GM23338 (cell line): ENCODE measurements around the gene SMYD3. TPM values are rescaled to one million over a fixed set of nuclear protein-coding genes. Genes with fewer than 3 reads are reported as not detected.

Experiments
- ATAC-seq: fragments of 200-7000 bp; cut with Tn5 transposase; 3 replicates; pipeline ENCODE4 v1.9.1; 2020
- DNase-seq: peaks from one replicate; pipeline ENCODE4 v3.0.0-alpha.2; 2015; ENCODE audit warnings: low spot score
- H2AFZ ChIP-seq: fragments of 200-600 bp; sonication (generic); 2 replicates; pipeline ENCODE4 v1.8.0; 2016; ENCODE audit warnings: antibody characterized with exemption, mild to moderate bottlenecking, moderate library complexity
- H3F3A ChIP-seq: fragments of 200-600 bp; sonication (generic); replicated peaks from 2 replicates; pipeline ENCODE4 v1.8.0; 2017; ENCODE audit warnings: antibody characterized with exemption, mixed run types, low read depth
- H3K27ac ChIP-seq: fragments of 200-600 bp; sonication (generic); 2 replicates; pipeline ENCODE4 v1.6.1; 2016; ENCODE audit warnings: low read depth
- H3K27me3 ChIP-seq: fragments of 200-600 bp; sonication (generic); 2 replicates; pipeline ENCODE4 v1.8.0; 2016; ENCODE audit warnings: mild to moderate bottlenecking, mixed run types, moderate library complexity; ENCODE audit not compliant: insufficient read depth
- H3K36me3 ChIP-seq: fragments of 200-600 bp; sonication (generic); 2 replicates; pipeline ENCODE4 v1.8.0; 2016; ENCODE audit warnings: mild to moderate bottlenecking; ENCODE audit not compliant: insufficient read depth
- H3K4me1 ChIP-seq: fragments of 200-600 bp; sonication (generic); 2 replicates; pipeline ENCODE4 v1.8.0; 2016; ENCODE audit warnings: mild to moderate bottlenecking, moderate library complexity; ENCODE audit not compliant: insufficient read depth
- H3K4me2 ChIP-seq: fragments of 200-600 bp; sonication (generic); 2 replicates; pipeline ENCODE4 v1.7.1; 2017; ENCODE audit warnings: mixed run types
- H3K4me3 ChIP-seq: fragments of 200-600 bp; sonication (generic); 2 replicates; pipeline ENCODE4 v1.6.1; 2016; ENCODE audit warnings: mixed run types
- H3K79me2 ChIP-seq: fragments of 200-600 bp; sonication (generic); replicated peaks from 2 replicates; pipeline ENCODE4 v1.8.0; 2017; ENCODE audit warnings: mild to moderate bottlenecking; ENCODE audit not compliant: insufficient read depth
- H3K9me2 ChIP-seq: fragments of 200-600 bp; sonication (generic); 2 replicates; pipeline ENCODE4 v1.8.0; 2017; ENCODE audit not compliant: insufficient read depth
- H4K20me1 ChIP-seq: fragments of 200-600 bp; sonication (generic); replicated peaks from 2 replicates; pipeline ENCODE4 v1.8.0; 2017; ENCODE audit warnings: mild to moderate bottlenecking; ENCODE audit not compliant: insufficient read depth
- H3K27ac Mint-ChIP-seq: 2 replicates; pipeline ENCODE4 v1.8.0; 2020; ENCODE audit warnings: inconsistent platforms, mild to moderate bottlenecking, moderate library complexity, mixed read lengths
- H3K27me3 Mint-ChIP-seq: 3 replicates; pipeline ENCODE4 v1.8.0; 2022; ENCODE audit warnings: low read depth, mild to moderate bottlenecking, moderate library complexity, mixed read lengths, inconsistent platforms; ENCODE audit not compliant: insufficient read depth, poor library complexity
- H3K36me3 Mint-ChIP-seq: 3 replicates; pipeline ENCODE4 v1.8.0; 2021; ENCODE audit warnings: low read depth, mild to moderate bottlenecking, inconsistent platforms, moderate library complexity, mixed read lengths
- H3K4me1 Mint-ChIP-seq: 3 replicates; pipeline ENCODE4 v1.8.0; 2020; ENCODE audit warnings: mild to moderate bottlenecking, inconsistent platforms, mixed read lengths
- H3K4me3 Mint-ChIP-seq: 3 replicates; pipeline ENCODE4 v1.8.0; 2021; ENCODE audit warnings: moderate library complexity, mild to moderate bottlenecking, inconsistent platforms, mixed read lengths
- H3K9me3 Mint-ChIP-seq: 3 replicates; pipeline ENCODE4 v1.8.0; 2020; ENCODE audit warnings: moderate library complexity, mild to moderate bottlenecking, inconsistent platforms, mixed read lengths
- CREB1 ChIP-seq: fragments of 250-450 bp; sonication (Bioruptor Pico); IDR thresholded peaks from 2 replicates; pipeline ENCODE4 v1.5.0; 2020; ENCODE audit warnings: low read depth, mild to moderate bottlenecking, moderate library complexity
- CTCF ChIP-seq, 2 experiments: fragments of 200-600 bp in 1 of 2; sonication (generic) in 1 of 2; conservative IDR thresholded peaks; 2 replicates each; pipeline versions ENCODE4 v1.5.1 to v1.6.1; 2016 to 2017; ENCODE audit warnings: antibody characterized with exemption in 2 of 2, low read depth in 2 of 2, mild to moderate bottlenecking in 2 of 2, moderate library complexity in 1 of 2
- ETS1 ChIP-seq: IDR thresholded peaks from 2 replicates; pipeline ENCODE4 v1.6.1; 2016; ENCODE audit warnings: antibody characterized with exemption
- EZH2 ChIP-seq: fragments of 200-600 bp; sonication (generic); IDR thresholded peaks from one replicate; pipeline ENCODE4 v1.8.0; 2017; ENCODE audit warnings: antibody characterized with exemption, mild to moderate bottlenecking, low read depth; ENCODE audit not compliant: unreplicated experiment
- EZH2phosphoT487 ChIP-seq: fragments of 200-600 bp; sonication (generic); IDR thresholded peaks from one replicate; pipeline ENCODE4 v1.8.1; 2018; ENCODE audit warnings: antibody characterized with exemption; ENCODE audit not compliant: unreplicated experiment
- JUNB ChIP-seq: IDR thresholded peaks from one replicate; pipeline ENCODE4 v1.6.1; 2016; ENCODE audit warnings: antibody characterized with exemption; ENCODE audit not compliant: unreplicated experiment
- NANOG ChIP-seq: IDR thresholded peaks from 2 replicates; pipeline ENCODE4 v1.6.1; 2016; ENCODE audit warnings: antibody characterized with exemption, borderline replicate concordance
- POLR2AphosphoS5 ChIP-seq: IDR thresholded peaks from 2 replicates; pipeline ENCODE4 v1.6.1; 2016; ENCODE audit warnings: antibody characterized with exemption, low read depth
- STAT1 ChIP-seq: IDR thresholded peaks from one replicate; pipeline ENCODE4 v1.6.1; 2016; ENCODE audit warnings: antibody characterized with exemption; ENCODE audit not compliant: unreplicated experiment
- ZNF114 ChIP-seq: fragments of 250-450 bp; sonication (Bioruptor Pico); IDR thresholded peaks from 2 replicates; pipeline ENCODE4 v1.5.0; 2020; ENCODE audit warnings: mild to moderate bottlenecking, moderate library complexity
- ZNF331 ChIP-seq: fragments of 250-450 bp; sonication (Bioruptor Pico); IDR thresholded peaks from 2 replicates; pipeline ENCODE4 v1.5.0; 2020; ENCODE audit warnings: low read depth, mild to moderate bottlenecking, moderate library complexity
- ZNF462 ChIP-seq: fragments of 250-450 bp; sonication (Bioruptor Pico); IDR thresholded peaks from 2 replicates; pipeline ENCODE4 v1.5.0; 2020; ENCODE audit warnings: mild to moderate bottlenecking, moderate library complexity
- polyA plus RNA-seq: library from polyadenylated mRNA; unstranded; fragments of >200 nt; fragmentation: Nextera tagmentation; extraction: Ambion mirVana; gene quantifications from 2 replicates; pipeline ENCODE4 v1.2.1, GENCODE V29; 2016
- total RNA-seq: library from RNA; depleted of rRNA; stranded (reverse); fragments of >200 nt; shearing (Covaris generic); gene quantifications from 2 replicates; pipeline ENCODE4 v1.2.3, GENCODE V29; 2014

SMYD3 gene
- total and polyA plus RNA-seq, 2 experiments from 2014 or later: 31.8 to 34.4 TPM

GRCh38 chr1:246333855-246334254 lies 173.2 kb downstream of the SMYD3 start (continued):
- TF ChIP-seq ZNF462 (no peak), NANOG (no peak), EZH2 (no peak), CREB1 (CRISPR knock-in tag) (no peak)

- no peak for ATAC-seq
- no peaks in the 10 kb centered on the region for H3K27me3 Mint-ChIP-seq
- TF ChIP-seq ETS1 (no peak), CTCF (conservative IDR thresholded peaks at IDR 0.05; ENCODE audit: low read depth in 2 of 2) (no peak), STAT1 (no peak), EZH2 (no peak), EZH2phosphoT487 (no peak), NANOG (no peak), ZNF331 (CRISPR knock-in tag) (no peak), ZNF114 (no peak), POLR2AphosphoS5 (no peak), JUNB (no peak)
Measured at GRCh38 chr1:246332078-246332477, 175.0 kb downstream of the SMYD3 start.

More at GRCh38 chr1:246332078-246332477, 175.0 kb downstream of the SMYD3 start:
- no peak overlapping the region for H3K4me3 Mint-ChIP-seq
- H3K27ac Mint-ChIP-seq: no peak overlapping the region; the same call in 1 of the 2 replicates
- Histone ChIP-seq H3K27me3 (no peaks in the 10 kb centered on the region), H3K9me2 (peaks cover 3% of the 10 kb centered on the region), H4K20me1 (no peaks in the 10 kb centered on the region), H3K79me2 (no peaks in the 10 kb centered on the region), H3K27ac (no peak overlapping the region), H3F3A (no peaks in the 10 kb centered on the region), H3K4me1 (no peaks in the 10 kb centered on the region), H3K4me2 (no peak overlapping the region), H2AFZ (no peak overlapping the region), H3K36me3 (no peaks in the 10 kb centered on the region), H3K4me3 (no peak overlapping the region)
- H3K9me3 Mint-ChIP-seq: no peaks in the 10 kb centered on the region; the same call in 2 of the 3 replicates
- DNase-seq: no peak
- peaks cover 6% of the 10 kb centered on the region; the same call in 2 of the 3 replicates for H3K36me3 Mint-ChIP-seq
- H3K4me1 Mint-ChIP-seq: no peaks in the 10 kb centered on the region
